HG03045 (cell line): ENCODE results near the gene MAD1L1.

ENCODE experiments used
- ATAC-seq: cut with Tn5 transposase; IDR thresholded peaks from one replicate; pipeline ENCODE4 v1.9.1; 2021; ENCODE audit warnings: mild to moderate bottlenecking, moderate library complexity; ENCODE audit not compliant: unreplicated experiment

The MAD1L1 gene

DNA sequence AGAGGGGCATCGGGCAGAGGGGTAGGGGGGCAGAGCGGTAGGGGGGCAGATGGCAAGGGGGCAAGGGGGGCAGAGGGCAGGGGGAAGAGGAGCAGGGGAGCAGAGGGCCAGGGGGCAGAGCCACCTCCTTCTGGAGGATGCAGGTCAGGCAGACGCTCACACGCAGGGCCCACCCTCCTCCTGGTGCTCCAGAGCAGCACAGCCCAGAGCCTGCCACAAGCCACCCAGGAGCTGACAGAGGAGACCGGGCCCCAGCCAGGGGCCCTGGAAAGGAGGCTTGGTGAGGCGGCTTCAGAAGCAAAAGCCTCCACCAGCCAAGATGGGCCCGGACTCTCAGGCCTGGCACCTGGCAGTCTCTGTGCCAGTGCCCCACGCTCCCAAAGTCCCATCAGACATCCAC lies 13.1 kb downstream of the MAD1L1 start:
- no peak for ATAC-seq

DNA sequence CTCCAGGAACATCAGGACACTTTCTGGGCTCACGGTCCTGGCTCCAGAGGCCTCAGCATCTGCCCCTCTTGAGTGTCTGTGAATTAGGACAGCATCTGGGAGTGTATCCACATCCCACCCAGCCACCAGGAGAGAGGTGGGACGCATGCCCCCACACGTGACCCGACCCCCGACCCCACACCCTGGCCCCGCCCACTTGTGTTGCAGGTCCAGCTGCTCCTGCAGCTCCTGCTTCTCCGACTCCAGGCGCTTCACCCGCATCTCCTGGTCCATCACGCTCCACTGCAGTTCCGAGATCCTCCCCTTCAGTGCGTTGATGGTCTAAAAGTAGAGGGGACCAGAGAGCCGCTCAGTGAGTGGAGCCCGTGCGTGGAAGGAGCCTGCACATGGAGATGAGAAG lies 13.6 kb downstream of the MAD1L1 start:
- no peak for ATAC-seq

DNA sequence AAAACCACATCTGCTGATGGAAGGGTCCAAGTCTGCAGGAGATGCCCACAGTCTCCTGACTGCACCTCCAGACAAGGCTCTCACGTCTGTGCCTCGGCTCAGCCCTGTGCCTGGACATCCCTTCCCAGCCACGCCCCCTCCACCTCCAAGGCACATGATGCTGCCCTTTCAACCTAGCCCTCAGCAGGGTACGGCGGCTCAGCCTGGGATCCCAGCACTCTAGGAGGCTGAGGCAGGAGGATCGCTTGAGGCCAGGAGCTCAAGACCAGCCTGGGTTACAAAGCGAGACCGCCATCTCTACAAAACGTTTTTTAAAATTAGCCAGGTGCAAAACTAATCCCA lies 14.3 kb downstream of the MAD1L1 start:
- ATAC-seq, result no peak

DNA sequence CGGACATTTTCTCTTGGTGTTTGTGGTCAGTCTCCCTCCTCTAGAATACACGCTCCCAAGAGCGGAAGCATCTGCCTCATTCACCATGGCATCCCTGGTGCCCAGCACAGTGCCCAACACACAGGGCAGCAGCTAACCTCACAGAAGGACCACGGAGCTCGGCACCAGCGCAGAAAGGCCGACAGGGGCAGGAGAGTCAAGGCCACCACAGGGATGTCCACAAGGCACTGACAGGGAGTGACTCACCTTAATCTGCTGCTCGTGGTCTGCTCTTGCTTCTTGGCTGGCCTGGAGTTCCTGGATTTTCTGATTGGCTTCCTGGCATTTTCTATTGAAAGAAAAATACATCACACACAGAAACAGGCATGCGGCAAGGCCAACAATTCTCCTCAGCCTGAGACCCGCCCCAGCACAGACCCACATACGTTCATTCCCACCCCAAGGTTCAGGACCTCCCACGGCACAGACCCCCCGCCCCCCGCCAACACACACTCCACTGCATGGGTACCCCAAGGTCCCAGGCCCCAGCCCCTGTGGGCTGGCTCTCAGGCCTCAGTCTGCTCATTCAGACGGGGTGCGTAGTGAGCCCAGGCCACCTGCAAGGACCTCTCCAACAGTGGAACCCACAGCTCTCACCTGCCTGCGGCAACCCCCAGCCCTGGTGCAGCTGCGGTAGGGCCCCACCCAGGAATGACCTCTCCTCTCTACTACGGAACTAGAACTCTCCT lies 14.9 kb downstream of the MAD1L1 start:
- no peak for ATAC-seq

DNA sequence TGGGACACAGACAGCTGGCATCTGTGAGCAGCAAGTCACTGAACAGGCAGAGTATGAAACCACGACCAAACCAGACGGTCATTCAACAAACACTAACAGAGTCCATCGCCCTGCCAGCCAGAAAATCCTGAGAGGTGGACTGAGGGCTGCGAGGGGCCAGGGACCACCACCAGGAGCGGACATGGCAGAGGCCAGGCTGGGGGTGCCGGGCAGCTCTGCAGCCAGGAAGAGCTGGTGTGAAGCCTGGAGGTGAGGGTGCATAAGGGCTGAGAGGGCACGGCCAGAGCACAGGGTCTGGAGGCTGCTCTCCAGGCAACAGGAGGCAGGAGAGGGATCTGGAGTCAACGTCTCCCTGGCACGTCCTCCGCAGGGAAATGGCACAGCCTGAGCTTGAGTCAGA lies 15.5 kb downstream of the MAD1L1 start:
- ATAC-seq, result no peak

DNA sequence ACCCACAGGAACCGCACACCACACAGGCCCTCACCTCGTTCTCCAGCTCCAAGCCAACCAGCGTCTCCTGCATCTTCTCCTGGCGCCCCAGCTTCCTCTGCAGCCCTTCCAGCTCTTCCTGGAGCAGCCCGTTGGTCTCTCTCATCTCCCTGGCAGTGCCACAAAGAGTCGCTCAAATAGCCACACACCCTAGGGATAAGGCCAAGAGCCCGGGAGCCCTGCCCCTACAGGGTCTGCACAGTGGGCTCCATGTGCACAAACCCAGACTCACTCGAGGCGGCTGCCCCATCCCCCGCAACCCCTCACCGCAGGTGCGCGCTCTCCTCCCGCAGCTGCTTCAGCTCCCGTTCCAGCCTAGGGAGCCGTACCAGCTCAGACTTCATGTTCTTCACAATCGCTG lies 16.9 kb downstream of the MAD1L1 start:
- ATAC-seq, result no peak

DNA sequence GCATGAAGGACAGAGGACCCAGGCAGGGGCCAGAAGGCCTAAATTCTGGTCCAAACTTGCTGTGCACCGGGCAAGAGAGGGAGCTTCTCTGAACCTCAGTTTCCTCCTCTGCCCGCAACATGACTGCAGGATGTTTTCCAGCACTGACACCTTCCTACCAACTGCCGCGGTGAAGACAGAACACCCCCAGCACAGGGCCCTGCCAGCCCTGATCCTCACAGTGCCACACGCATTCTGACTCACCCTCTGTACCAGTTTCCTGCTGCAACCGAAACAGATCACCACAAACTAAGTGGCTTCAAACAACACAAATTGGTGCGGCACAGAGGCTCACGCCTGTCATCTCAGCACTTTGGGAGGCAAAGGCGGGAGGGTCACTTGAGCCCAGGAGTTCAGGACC lies 18.1 kb downstream of the MAD1L1 start:
- ATAC-seq, result no peak

DNA sequence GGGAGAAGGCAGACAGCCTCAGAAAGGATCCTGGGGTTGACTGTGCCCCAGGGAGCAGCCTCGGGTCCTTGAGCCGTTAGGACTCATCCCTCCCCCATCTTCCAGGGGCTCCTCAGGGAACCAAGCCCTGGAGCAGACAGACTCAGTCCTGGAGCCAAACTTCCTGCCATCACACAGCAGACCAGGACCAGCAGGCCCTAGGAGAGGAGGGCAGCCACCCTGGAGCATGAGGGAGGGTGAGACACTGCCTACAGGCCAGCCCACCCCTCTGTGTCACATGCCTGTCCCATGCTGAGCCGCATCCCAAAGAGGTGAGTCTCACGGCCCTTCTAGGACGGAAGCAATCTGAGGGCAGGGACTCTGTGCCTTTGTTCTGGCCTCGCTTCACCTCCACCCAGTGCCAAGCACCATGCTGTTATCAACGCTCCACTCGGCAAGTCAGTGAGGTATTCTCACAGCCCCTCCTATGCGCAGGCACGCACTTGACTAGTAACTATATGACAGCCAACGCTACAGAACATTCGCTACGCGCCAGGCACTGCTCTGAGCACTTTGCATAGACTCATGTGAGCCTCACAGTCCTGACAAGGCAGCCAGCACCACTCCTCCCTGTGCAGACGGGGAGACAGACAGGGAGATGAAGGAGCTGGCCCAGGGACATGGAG lies 19.1 kb downstream of the MAD1L1 start:
- ATAC-seq, result no peak

DNA sequence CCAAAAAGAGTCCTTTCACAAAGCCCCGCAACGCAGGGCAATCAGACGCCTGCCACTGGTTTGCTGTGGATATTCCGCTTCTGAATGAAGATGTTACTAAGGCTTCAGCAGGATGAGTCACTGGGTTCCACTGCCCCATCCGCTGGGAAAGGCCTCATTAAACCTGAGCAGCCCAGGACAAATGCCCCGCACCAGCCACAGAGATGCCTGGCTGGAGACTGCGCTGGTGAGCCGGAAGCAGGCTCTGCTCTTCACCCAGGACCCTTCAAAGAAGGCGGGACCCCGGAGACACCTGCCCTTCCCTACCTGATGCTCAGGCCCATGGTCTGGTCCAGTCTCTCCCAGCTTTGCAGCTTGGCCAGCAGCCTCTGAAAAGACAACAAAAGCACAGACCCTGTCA lies 19.8 kb downstream of the MAD1L1 start:
- ATAC-seq, result no peak

DNA sequence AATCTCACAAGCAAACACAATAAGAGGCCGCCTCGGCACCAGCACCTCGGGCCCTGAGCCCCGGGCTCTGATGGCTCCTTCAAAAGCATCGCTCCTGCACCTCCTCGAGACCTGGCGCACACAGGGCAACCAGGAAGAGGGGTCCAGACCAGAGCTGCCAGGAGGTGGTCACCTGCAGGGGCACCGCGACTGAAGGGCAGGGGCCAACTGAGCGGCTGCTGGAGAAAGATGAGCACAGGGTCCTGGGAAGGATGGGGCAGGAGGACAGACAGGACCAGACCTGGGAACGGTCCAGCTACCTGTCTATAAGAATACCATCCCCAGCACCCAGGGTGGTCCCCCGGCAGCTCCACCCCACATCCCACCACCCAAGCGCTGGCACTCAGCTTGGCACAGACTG lies 20.8 kb downstream of the MAD1L1 start:
- no peak for ATAC-seq

DNA sequence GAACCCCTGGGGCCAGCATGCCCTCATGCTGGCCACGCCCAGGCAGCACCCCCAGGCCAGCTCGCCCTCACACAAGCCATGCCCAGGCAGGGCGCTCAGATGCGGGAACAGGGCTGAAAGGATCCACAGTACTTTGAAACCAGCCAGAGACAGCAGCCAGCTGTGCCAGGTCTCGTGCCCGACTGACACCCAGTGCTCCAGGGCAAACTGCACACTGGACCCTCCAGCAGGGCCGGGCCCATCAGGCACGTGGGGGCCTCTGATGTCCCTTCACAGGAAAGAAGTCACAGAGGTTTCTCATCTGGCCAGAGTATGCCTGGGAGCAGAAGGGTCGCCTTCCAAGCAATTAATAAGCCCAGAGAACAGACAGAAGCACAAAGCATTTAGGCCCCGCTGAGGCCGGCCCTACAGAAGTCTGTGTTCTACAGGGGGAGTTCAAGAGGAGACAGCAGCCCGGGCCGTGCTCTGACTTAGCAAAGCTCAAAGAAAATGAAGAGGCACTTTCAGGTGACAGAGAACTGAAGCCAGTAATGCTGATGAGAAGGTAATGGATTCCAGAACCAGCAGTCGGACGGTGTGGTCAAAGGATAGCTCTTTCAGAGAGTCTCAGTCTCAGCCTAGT lies 21.4 kb downstream of the MAD1L1 start:
- ATAC-seq, result no peak

DNA sequence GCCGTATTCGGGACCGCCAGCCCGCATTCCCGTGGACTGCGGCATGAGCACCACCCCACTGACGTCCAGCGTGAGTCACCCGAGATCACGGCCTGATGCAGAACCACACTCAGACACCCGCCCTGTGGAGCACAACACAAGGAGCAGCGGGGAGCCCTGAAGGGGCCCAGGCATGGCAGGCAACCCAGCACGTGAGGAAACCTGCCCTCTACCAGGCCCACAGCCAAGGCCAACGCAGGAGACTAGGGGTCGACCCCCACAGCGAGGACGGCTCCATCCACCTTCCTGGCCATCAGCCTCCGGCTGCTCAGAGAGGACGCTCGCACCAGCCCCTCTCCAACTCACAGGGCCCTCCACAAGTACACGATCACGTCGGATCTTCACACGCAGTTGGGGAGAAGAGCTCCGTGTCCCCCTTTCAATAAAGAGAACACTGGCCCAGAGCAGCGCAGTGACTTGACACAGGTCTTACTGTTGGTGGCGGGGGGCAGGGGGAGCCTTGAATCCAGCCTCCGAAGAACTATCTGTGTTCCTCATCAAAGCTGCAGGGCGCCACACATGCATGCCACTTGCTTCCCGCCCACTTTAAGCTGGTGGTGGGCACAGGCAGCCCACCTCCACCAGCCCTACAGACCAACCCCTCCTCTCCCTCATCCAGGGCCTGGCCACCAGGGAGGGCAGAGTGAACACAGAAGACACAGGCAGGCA lies 22.0 kb downstream of the MAD1L1 start:
- ATAC-seq, result no peak

DNA sequence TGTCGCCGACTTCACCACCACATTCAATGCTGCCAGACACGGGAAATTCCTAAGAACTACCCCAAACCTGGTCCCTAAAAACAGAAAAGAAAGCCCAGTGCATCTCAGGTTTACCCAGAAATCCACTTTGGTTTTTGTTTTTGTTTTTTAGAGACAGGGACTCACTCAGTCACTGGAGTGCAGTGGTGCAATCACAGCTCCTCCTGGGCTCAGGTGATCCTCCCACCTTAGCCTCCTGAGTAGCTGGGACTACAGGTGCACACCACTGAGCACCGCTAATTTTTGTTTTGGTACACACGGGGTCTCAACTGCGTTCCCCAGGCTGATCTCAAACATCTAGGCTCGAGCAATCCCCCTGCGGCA lies 22.8 kb downstream of the MAD1L1 start:
- no peak for ATAC-seq

DNA sequence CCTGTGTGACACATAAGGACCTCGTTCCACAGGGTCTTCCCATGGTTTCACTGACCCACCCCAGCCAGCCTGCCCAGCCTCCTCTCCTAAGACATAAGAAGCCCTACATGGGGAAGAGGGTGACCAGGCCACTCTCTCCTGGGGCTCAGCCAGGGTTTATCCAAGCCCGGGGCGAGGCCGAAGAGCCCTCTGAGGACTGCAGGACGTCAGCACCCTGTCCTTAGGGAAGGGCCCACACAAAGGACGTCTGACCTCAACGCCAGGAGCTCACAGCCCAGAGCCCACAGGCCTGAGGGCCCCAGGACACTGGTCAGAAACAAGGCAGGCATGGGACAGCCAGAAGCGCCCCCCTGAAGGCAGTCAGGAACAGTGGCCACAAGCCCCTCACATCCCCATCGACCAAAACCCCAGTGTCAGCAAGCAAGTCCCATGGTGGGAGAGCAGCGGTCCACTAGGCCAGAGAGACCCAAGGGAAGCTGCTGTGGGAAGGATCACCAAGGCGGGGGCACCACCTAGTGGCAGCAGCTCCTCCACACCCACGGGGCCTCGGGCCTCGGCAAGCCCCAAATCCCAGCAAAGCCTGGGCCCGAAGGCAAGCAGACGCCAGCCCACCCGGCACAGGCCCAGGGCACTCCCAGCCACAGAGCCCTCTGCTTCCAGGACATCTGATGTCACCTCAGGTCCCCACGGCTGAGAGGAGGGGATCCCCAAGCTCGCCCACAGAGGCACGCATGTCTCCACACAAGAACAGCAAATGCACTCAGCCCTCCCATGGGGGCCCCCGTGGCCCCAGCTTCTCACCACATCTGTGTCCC lies 23.4 kb downstream of the MAD1L1 start:
- peak; percentile 61 for ATAC-seq

DNA sequence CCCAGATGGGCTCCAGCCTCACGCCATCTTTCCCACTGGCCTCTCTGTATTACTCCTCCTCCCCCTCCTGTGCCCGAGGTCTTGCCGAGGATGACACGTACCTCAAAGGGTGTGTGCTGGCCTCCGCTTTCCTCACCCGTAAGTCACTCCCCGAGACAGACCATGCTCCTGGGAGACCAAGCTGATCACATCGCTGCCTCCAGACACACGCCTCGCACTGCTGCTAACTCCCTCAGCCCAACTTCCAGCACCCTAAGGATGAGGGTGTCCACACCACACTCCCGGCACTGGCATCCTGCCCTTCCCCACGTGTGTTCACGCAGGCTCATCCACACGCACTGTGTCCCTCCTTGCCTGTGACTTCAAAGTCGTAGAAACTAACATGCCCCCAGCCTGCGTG lies 24.0 kb downstream of the MAD1L1 start:
- no peak for ATAC-seq

DNA sequence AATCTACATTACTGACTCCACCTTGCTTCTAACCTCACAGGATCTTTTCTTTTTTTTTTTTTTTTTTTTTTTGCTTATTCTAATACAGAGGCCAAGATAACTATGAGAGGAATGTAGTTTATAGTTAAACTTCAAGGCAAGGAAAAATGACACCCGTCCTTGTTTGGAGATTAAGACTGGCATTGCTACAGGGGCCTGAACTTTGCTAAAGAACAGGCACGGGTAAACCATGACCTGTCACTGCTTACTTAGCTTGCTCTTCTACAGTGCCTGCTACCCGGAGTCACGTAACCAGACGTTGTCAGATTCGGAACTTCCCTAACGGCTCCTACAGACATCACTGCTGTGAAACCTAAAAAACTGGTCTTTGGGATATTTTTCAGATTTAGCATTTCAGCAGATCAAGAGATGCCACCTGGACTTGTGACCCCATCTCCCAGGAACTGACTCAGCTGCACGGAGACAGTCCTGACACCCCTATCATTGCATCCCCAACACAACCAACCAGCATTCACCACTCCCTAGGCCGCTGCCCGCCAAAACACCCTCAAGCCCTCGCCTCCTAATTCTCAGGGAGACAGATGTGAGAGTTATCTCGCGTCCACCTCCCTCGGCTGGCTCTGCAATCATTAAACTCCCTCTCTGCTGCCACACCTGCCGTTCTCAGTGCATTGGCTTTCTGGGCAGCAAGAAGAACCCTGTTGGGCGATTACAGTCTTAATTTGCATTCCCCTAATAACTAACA lies 27.5 kb downstream of the MAD1L1 start:
- no peak for ATAC-seq

DNA sequence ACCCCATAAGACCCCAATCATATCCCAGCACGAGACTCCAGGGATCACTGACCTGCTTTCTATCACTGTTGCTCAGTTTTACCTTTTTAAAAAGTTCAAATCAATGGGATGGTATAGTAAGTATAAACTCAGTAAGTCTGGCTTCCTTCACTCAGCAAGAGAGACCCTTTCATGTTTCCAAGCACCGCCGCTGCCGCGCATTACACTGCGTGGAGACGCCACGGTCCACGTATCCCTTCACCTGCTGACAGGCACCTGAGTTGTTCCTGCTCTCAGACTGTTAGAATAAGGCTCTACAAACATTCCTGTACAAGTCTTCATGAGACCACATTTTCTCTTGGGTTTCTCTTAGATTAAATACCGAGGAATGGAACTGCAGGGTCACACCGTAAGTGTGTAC lies 28.3 kb downstream of the MAD1L1 start:
- ATAC-seq, result no peak

DNA sequence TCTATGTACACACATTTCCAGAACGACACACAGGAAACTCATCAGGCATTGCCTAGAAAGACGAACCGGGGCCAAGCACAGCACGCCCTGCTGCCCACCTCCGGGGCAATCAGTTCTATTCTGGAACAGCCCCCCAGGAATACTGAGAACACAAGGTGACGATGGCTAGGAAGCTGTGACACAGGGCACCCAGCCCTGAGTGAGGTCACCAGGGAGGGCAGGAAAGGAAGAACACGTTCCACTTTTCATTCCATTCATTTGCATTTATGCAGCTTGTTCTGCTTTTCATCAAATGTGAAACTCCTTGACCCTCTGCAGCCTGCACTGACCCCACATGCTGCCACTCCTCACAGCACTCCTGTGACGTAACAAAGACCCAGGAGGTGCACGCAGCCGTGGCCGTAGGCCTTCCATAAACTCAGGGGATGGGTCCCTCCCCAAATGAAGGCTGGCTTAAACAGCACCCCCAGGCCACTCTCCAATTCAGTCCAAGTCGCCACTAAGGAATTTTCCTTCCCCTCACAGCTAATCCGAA lies 28.9 kb downstream of the MAD1L1 start:
- no peak for ATAC-seq

DNA sequence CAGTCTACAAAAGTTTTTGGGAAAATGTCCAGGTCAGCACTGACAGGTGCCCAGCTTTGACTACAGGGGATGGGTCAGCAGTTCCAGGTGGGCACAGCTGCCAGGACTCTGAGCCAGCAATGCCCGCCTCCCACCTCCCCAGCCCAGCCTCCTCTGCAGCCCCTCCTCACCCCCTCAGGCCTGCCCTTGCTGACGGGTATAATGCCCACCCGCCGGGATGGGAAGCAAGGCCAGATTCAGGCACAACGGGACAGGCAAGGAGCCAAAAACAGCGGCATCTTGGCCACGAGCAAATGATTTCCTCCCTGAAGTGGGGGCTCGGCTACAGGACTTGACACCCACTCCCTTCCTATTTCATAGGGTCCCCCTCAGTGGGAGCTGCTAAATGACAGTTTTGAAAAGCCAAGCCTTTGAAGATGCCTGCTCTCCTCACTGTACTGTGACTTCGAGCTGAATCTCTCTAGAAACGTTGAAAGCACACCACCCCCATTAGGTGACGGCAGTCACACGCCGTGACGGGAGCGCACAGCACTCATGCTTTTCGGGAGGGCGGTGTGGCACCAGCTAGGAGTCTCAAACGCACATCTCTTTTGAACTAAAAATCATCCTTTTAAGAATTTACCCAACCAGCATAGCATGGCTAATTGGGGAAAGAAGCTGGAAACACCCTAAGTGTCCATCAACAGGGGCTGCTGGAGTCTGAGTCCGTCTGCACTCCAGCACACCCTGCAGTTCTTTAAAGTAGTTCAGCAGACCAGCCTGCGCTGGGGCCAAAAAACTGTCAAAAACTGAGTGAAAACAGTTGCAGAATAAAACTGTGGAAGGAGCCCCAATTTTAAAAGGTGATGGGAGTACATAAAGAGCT lies 29.6 kb downstream of the MAD1L1 start:
- no peak for ATAC-seq
